RPMI7951 (cell line): ENCODE results near the gene STX7. TPM values are rescaled to one million over a fixed set of nuclear protein-coding genes. Genes with fewer than 3 reads are reported as not detected.

Experiments used
- DNase-seq: peaks from one replicate; pipeline ENCODE4 v3.0.0-alpha.2; 2012; ENCODE audit warnings: low read depth
- total RNA-seq: library from RNA; depleted of rRNA; stranded (reverse); fragments of >200 nt; shearing (Covaris generic); gene quantifications from 2 replicates; pipeline ENCODE4 v1.2.3, GENCODE V29; 2014; rRNA removed

STX7 gene
- total RNA-seq, 1 experiment from 2014 or later: 24.3 TPM

DNA sequence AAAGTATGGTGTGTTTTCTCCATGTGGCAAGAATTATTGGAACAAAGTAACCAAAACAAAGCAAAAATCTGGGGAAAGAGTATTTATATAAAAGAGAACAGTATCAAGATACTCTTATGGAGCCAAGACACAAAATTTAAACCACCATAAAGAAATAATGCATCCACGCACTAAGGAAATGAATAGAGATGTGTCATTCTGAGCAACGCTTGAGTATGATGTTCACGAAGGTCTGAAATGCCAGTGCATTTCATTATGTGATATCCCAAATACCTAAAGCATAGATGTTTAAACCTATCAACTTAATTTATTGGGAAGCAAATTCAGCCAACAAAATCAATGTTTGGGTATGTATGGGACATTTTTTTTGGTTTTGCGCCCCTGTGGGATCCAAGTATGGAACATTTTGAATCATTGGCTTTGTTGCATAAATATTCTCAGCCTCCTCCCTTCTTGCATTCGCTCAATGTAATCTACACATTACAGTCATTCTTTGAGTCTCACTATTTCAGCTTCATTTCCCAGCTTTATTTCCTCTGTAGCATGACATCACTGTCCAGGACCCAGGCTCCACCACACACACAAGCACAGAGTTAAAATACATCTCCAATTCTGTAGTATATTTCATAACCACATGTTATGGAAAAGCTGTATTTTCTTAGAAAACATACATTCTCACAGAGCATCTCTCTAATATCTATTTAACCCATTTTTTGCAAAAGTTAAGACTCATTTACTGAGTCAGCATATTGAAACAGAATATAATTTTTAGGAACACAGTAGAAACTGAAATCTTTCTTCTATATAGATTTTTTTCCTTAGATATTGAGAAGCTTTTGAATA lies 100.0 kb downstream of the STX7 start:
- DNase-seq: no peak

DNA sequence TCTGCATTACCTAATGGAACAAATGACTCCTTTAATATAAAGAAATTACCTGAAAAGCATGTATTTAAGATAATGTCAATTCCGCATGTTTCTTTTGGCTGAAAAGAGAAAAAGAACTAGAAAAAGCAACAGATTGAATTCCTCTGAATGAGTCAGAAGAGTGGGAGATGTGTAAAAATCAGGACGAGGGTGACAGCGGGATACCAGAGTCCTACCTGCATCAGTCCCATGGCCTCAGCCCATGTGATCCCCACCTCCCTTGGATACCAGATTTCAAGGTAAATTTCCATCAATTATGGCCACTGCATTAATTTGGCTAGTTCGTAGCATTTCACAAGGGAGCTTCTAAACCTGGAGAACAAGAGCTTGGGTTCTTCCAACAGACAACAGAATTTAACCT lies 101.6 kb downstream of the STX7 start:
- DNase-seq: no peak

DNA sequence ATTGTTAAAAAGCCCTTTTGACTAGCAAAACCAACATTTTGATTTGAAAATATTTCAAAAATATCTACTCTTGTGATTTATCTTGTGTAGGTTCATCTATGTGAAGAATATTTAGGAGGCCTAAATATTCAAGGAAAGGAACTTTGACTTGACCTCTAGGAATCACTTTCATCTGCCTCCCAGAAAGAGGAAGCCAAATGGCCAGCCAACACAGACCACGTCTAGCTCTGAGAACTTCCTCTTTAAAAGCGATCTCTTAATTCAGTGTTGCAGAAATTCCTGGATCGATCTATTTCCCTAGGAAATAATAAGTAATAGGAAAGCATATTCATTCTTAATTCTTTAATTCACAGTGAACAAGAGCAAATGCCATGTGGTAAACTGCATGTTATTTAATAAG lies 102.1 kb downstream of the STX7 start:
- DNase-seq: no peak

DNA sequence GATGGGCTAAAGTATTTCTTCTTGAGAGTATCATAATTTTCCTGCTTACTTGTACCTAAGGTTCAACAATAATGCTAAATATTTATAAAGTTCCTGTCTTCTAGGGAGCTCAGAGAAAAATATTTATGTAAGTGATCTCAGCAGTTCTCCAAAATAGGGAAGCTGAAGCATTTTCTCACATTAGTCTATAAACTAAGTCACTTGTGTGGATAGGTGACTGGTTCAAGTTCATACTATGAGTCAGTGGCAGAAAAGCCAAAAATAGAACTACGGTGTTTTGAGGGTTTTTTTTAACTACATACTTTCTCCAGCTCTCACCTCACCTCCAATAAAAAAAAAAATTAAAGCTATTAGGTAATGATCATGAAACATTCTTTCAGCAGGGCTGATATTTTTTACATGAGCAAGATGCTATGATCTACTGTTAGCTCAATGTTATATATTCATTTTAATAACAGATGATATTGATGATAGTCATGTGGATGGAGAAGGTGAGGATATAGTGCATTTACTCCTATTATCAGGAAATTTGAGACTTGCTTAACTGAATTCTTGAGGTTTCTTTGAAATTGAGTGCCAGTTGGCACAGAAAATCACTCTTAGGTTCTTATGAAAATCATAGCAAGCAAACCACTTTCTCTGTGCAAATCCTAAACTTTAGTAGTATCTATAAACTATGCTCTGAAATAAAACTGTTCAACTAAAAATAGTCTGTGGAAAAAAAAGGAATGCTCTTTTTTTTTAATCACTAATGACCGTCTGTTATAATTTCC lies 107.6 kb downstream of the STX7 start:
- peak; percentile 37 for DNase-seq

DNA sequence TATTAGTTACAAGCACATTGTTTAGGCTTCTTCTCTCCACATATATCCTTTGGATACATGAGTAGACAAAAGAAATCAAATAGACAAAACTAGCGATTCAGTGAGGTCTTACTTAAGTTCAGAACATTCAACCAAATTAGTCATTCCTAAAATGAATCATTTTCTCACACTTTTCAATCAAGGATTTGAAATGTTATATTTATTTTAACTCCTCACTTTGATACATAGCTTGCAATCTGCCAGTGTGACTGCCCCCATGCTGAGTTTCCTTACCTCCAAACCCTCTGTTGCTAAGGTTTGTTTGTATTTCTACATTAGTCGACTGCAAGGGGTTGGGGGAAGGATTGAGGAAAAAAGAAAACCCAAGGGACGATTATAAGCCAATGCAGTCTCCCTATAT lies 108.2 kb downstream of the STX7 start:
- DNase-seq: no peak

DNA sequence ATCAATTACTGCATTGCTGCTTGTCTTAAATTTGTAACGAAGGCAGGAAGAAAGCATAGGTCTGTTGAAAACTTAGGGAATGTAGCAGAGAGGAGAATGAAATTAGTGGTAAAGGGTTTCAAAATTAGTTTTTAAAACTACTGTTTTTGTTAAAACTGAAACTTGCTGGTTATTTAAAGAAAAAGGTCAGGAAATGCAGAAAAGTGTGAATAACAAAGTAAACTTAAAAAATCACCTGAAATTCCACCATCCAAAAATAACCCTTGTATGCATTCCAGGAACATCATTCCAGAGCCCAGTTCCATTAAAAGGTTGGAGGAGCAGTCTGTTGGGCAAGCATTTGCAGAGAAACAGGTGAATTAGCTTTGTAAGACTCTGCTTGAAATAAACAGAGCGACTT lies 108.6 kb downstream of the STX7 start:
- DNase-seq: no peak

DNA sequence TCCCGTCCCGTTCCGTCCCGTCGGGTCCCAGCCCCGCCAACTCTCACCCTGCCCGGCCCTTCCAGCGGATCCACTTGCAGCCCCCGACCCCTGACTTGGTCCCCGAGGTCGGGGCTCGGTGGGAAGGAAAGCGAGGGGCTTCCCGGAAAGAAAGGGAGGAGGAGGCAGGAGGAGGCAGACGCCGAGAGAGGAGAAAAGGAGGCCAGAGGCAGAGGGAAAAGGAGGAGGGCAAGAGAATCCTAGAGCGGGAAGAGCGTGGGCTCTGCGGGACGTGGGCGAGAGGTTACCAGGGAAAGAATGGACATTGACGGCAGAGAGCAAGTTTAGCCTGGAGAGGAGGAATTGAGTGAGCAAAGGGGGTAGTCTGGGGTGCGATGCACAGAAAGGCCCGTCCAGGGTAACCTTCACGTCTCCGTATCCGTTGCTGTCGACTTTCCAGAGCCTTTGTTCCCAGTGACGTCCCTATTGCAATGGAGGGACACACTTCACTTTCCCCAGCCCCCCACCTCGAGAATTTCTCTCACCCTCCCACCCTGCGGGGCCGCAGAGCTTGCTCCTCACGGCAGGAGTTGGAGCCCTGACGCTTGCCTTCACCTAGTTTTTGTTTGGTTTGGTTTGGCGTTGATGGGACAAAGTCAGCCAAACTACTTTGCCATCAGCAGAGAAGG lies 111.2 kb downstream of the STX7 start:
- DNase-seq: no peak

DNA sequence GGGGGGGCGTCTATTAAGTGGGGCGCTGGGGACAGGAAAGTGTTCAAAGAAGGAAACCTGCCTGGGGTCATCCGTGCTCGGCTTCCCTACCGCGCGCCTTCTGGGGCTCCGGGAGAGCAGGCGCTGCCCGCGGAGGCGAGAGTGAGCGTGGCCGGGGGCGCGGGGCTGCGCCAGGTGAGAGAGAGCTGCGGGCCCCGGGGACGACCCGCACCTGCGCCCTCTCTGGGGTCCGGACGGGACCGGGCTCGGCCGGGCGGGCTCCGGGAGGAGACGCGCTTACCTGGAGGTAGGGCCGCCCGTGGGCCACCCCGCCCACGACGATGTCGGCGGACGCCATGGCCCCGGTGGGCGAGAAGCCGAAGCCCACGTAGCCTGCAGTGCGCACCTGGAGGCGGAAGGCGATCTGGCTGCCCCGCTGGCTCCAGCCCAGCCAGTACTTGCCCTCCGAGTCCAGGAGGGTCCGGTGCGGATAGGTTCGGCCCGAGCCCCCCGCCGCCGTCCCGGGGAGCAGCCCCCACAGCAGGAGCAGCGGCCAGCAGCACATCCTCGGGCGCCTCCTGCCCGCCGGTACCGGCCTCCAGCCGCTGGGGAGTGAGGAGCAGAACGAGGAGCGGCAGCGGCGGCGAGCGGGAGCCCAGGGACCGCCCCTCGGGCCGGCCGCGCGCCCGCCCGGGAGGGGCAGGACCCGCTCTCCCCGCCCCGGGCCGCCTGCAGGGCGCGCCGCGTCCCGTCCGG lies 111.9 kb downstream of the STX7 start, which contains the start of gene MOXD1:
MOXD1 (minus strand) TSS at position 593 of the 735 bp plus-strand sequence; CDS start at position 544, 49 bp downstream.
- peak; percentile 79 for DNase-seq

DNA sequence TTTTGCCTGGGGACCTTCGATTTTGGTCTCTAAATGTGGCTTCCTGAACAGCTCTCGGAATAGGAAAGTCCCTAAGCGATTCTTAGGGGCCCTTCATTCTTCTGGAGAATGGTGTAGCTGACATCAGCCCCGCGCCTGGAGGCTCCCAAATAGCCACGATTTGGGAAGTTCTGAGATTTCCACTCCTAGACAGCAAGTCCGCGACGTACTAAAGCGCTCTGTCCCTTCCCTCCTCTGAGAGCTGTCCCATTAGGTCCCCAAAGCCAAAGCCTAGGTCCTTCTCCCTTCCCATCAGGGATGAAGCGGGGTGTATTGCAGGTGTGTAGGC lies 112.4 kb downstream of the STX7 start:
- peak; percentile 36 for DNase-seq

DNA sequence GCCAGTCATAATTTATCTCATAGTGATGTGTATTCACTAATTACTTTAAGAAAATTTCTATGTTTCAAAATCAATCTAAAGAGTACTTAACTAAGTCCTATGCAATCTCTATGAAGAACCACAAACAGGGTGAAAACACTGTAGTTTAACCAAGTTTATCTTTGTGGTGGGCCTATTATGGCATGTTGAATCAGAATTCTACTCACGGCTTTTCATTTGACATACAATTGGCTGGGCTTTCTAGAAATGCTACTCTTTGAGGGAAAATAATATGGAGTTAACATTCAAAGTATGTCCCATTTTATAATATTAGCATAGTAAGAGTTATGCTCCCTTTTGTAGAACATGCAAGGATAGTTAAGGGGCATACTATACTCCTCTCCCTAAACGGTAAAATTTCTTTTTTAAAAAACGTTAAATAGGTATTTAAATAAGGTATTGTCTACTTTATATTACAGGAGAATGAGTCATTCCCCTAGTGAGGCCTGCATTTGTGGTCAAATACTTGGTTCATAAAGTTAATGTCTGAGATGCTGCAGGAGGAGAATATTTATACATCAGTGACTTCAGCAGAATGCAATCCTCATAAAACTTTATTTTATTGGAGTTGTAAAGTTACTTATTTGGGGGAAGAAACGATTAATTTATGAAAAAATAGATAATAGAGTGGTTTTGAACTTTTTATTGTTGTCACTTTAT lies 113.4 kb downstream of the STX7 start:
- peak; percentile 53 for DNase-seq

Other genes starting within 250 kb of the STX7 start
- gene MOXD1, start 111.6 kb downstream of the STX7 start, total RNA-seq: 96.5 and 109 TPM in 2 replicates
- not detected in 2 replicates for gene TAAR9, start 25.2 kb upstream of the STX7 start, total RNA-seq
- gene TAAR8, start 39.6 kb upstream of the STX7 start, total RNA-seq: not detected in 2 replicates
- gene TAAR6, start 57.2 kb upstream of the STX7 start, total RNA-seq: not detected in 2 replicates
- gene TAAR5, start 76.6 kb upstream of the STX7 start, total RNA-seq: not detected in 2 replicates
- not detected in 2 replicates for gene TAAR2, start 111.2 kb upstream of the STX7 start, total RNA-seq
- gene TAAR1, start 146.1 kb upstream of the STX7 start, total RNA-seq: not detected in 2 replicates
- 0.24 and 0.29 TPM in 2 replicates for gene VNN1, start 200.9 kb upstream of the STX7 start, total RNA-seq
- 0.12 and 0.29 TPM in 2 replicates for gene VNN2, start 244.8 kb upstream of the STX7 start, total RNA-seq